K562 (cell line): Measurements from ENCODE around the gene GATA6. TPM values are rescaled to one million over a fixed set of nuclear protein-coding genes. Genes with fewer than 3 reads are reported as not detected.

ENCODE experiments used
- ATAC-seq: fragments of 200-7000 bp; cut with Tn5 transposase; 3 replicates; pipeline ENCODE4 v1.9.1; 2020; ENCODE audit warnings: moderate library complexity
- BruUV-seq: library from RNA; stranded (reverse); fragments of 400-500 nt; replicated peaks from 2 replicates; lab custom pipeline; 2021; lab: Mats Ljungman, UMichigan
- CTCF ChIA-PET: fragments of 300-600 bp; formaldehyde crosslinking; extraction: SDS; loops from one replicate; lab custom pipeline; 2021; ENCODE audit warnings: low intra/inter-chr PET ratio; lab: Yijun Ruan, JAX
- POLR2A ChIA-PET: fragments of 300-600, 350-650 bp; sonication (Branson Sonifier 250); formaldehyde crosslinking; extraction: SDS; loops from one replicate; lab custom pipeline; 2021; ENCODE audit warnings: antibody characterized with exemption, inconsistent platforms; lab: Yijun Ruan, JAX
- DNase-seq, 4 experiments: peaks; one replicate each; pipeline versions ENCODE4 v3.0.0 to v3.0.0-alpha.2; 2011 to 2018; ENCODE audit warnings: low spot score in 3 of 4, mixed read lengths in 3 of 4; ENCODE audit errors: extremely low read depth in 1 of 4
- FAIRE-seq: peaks from 2 replicates; lab custom pipeline; 2011; peaks lifted over from hg19 to GRCh38; lab: Jason Lieb, UNC
- H2AFZ ChIP-seq: 2 replicates; pipeline ENCODE4 v1.6.0; 2011; ENCODE audit warnings: low read depth, low read length, control low read depth, inconsistent platforms
- H3K27ac ChIP-seq: fragments of 200-600 bp; 3 replicates; pipeline ENCODE4 v1.8.0; 2011; ENCODE audit warnings: low read depth, mild to moderate bottlenecking, control low read depth, inconsistent platforms, low read length, moderate library complexity, mixed read lengths; ENCODE audit errors: extremely low read depth
- H3K27me3 ChIP-seq, 2 experiments: fragments of 300-600 bp in 1 of 2; 2 replicates in 1 of 2; 3 replicates in 1 of 2; pipeline versions ENCODE4 v1.6.0 to v1.8.0; 2011; ENCODE audit warnings: inconsistent platforms in 2 of 2, low read length in 2 of 2, mild to moderate bottlenecking in 1 of 2, mixed read lengths in 1 of 2, moderate library complexity in 1 of 2; ENCODE audit not compliant: control insufficient read depth in 2 of 2, insufficient read depth in 2 of 2
- H3K36me3 ChIP-seq: fragments of 300-600 bp; 3 replicates; pipeline ENCODE4 v1.8.0; 2011; ENCODE audit warnings: mild to moderate bottlenecking, low read length, inconsistent platforms; ENCODE audit not compliant: control insufficient read depth, insufficient read depth
- H3K4me1 ChIP-seq, 2 experiments: fragments of 200-600 bp in 1 of 2; replicated peaks in 1 of 2; 2 replicates in 1 of 2; 3 replicates in 1 of 2; pipeline versions ENCODE4 v1.5.1 to v1.8.0; 2011; ENCODE audit warnings: inconsistent platforms in 2 of 2, low read length in 2 of 2, mild to moderate bottlenecking in 1 of 2, mixed read lengths in 1 of 2, moderate library complexity in 1 of 2; ENCODE audit not compliant: control insufficient read depth in 2 of 2, insufficient read depth in 2 of 2
- H3K4me2 ChIP-seq: 2 replicates; pipeline ENCODE4 v1.6.1; 2011; ENCODE audit warnings: low read length, control low read depth, inconsistent platforms, mixed read lengths; ENCODE audit not compliant: insufficient read depth
- H3K4me3 ChIP-seq: fragments of 200-600 bp; sonication (generic), shearing (Covaris generic); 2 replicates; pipeline ENCODE4 v1.5.1; 2016; ENCODE audit warnings: control low read depth, inconsistent platforms
- H3K79me2 ChIP-seq: fragments of 200-600 bp; 3 replicates; pipeline ENCODE4 v1.8.0; 2011; ENCODE audit warnings: low read length, inconsistent platforms; ENCODE audit not compliant: control insufficient read depth, insufficient read depth
- H3K9ac ChIP-seq, 2 experiments: 2 replicates each; pipeline versions ENCODE4 v1.6.0 to v1.6.1; 2011; ENCODE audit warnings: low read depth in 2 of 2, low read length in 2 of 2, control low read depth in 1 of 2, inconsistent platforms in 1 of 2, mild to moderate bottlenecking in 1 of 2, mixed read lengths in 1 of 2; ENCODE audit not compliant: insufficient read depth in 1 of 2
- H3K9me1 ChIP-seq: one replicate; pipeline ENCODE4 v1.6.0; 2011; ENCODE audit warnings: inconsistent platforms, mild to moderate bottlenecking, low read length, moderate library complexity; ENCODE audit not compliant: control insufficient read depth, insufficient read depth
- H3K9me3 ChIP-seq: replicated peaks from 2 replicates; pipeline ENCODE4 v1.5.1; 2011; ENCODE audit warnings: low read depth, low read length, inconsistent platforms; ENCODE audit not compliant: control insufficient read depth, insufficient read depth
- H4K20me1 ChIP-seq: replicated peaks from 2 replicates; pipeline ENCODE4 v1.6.1; 2011; ENCODE audit warnings: low read length, inconsistent platforms, mixed read lengths; ENCODE audit not compliant: control insufficient read depth, insufficient read depth
- EHMT2 ChIP-seq: fragments of 450-650 bp; IDR thresholded peaks from 2 replicates; pipeline ENCODE4 v1.6.1; 2018; ENCODE audit warnings: antibody characterized with exemption
- GTF2A2 ChIP-seq: IDR thresholded peaks from 2 replicates; pipeline ENCODE4 v1.6.1; 2016; ENCODE audit warnings: mild to moderate bottlenecking, missing genetic modification characterization, missing compliant biosample characterization
- HNRNPL ChIP-seq: fragments of 200-400 bp; formaldehyde crosslinking; IDR thresholded peaks from 2 replicates; pipeline ENCODE4 v1.6.1; 2017; ENCODE audit warnings: low read depth, mild to moderate bottlenecking, low read length
- REST ChIP-seq, 2 experiments: fragments of 450-650 bp; formaldehyde crosslinking in 1 of 2; IDR thresholded peaks; 2 replicates each; pipeline versions ENCODE4 v1.4.0 to v1.6.1; 2014 to 2020; ENCODE audit warnings: mild to moderate bottlenecking in 2 of 2, borderline replicate concordance in 1 of 2, low read depth in 1 of 2
- USF2 ChIP-seq: sonication (generic); formaldehyde crosslinking; IDR thresholded peaks from 2 replicates; pipeline ENCODE4 v1.5.0; 2020; ENCODE audit warnings: missing genetic modification reagents
- WGBS: fragments of 100-300 bp; shearing (Covaris generic); methylation state at CpG from one replicate; pipeline ENCODE4 v1.1.6; 2016; ENCODE audit warnings: low coverage, mixed read lengths; ENCODE audit not compliant: insufficient coverage; ENCODE audit errors: missing lambda C conversion rate; 5-methylcytosine and 5-hydroxymethylcytosine counted together
- in situ Hi-C: fragments of 300-500 bp; cut with MboI; formaldehyde crosslinking; loops from 4 replicates; pipeline ENCODE4 v1.15.0; 2018; ENCODE audit warnings: inconsistent platforms, mixed read lengths
- intact Hi-C: fragments of 100-400 bp; cut with micrococcal nuclease; formaldehyde crosslinking; loops from 2 replicates; pipeline ENCODE4 v1.14.2; 2022
- polyA plus RNA-seq, 8 experiments: library from polyadenylated mRNA; depleted of rRNA in 4 of 8; stranded (reverse) in 5 of 8; unstranded in 3 of 8; fragments of >200 nt; fragmentation: Nextera tagmentation in 2 of 8; fragmentation: Illumina TruSeq in 1 of 8; extraction: Ambion mirVana in 2 of 8; extraction: Trizol in 1 of 8; gene quantifications; 2 replicates each; pipeline versions ENCODE4 v1.2.1 to v1.2.3, GENCODE V29; 2011 to 2014; ENCODE audit warnings: inconsistent platforms in 1 of 8, missing spikeins in 1 of 8
- total RNA-seq, 7 experiments: library from RNA; depleted of rRNA in 6 of 7; stranded (reverse); fragments of >200 nt in 6 of 7; fragmentation: Illumina TruSeq in 2 of 7; extraction: Trizol in 2 of 7; gene quantifications; 2 replicates each; pipeline versions ENCODE4 v1.2.1 to v1.2.3, GENCODE V29; 2011 to 2021; ENCODE audit warnings: low replicate concordance in 1 of 7

GATA6 gene
- total and polyA plus RNA-seq, 9 of the 15 experiments (the other 6 are each of a cell fraction or from before 2014, with no cell fraction given) = 0.01 to 0.24 (median 0.16) TPM; not detected in 5

GRCh38 chr18:22152093-22152492, 17.3 kb upstream of the GATA6 start:
- intact Hi-C loops = no loop called here
- in situ Hi-C loops = no loop called here
- Histone ChIP-seq H3K4me3 (no peak overlapping the region), H3K9me3 (no peaks in the 10 kb centered on the region), H3K36me3 (no peaks in the 10 kb centered on the region), H3K27me3 (peaks cover 16 to 30% of the 10 kb centered on the region in 2 experiments), H3K79me2 (no peaks in the 10 kb centered on the region), H4K20me1 (no peaks in the 10 kb centered on the region), H3K4me2 (no peak overlapping the region), H3K9ac (no peak overlapping the region), H3K9me1 (no peaks in the 10 kb centered on the region), H3K27ac (no peak overlapping the region), H3K4me1 (no peaks in the 10 kb centered on the region), H2AFZ (no peak overlapping the region)
- WGBS = 2% methylated on average over 10 of the region's 10 CpGs
- ATAC-seq (no peak; the same call in 2 of the 3 replicates), FAIRE-seq (no peak), DNase-seq (no peak)
- no TSS peak for BruUV-seq
- CTCF ChIA-PET = no interaction called here
- POLR2A ChIA-PET = no interaction called here
- no peak for TF ChIP-seq GTF2A2
- TF ChIP-seq HNRNPL = no peak
- peak; percentile 87 for TF ChIP-seq REST (IDR thresholded peaks at IDR 0.05; ENCODE audit: borderline replicate concordance)
- TF ChIP-seq REST (CRISPR knock-in tag; IDR thresholded peaks at IDR 0.05; ENCODE audit: low read depth) = no peak
- peak; percentile 46 for TF ChIP-seq USF2 (CRISPR knock-in tag)
- TF ChIP-seq EHMT2 = peak; percentile 77; the same call in 1 of the 2 replicates
